Measurements from ENCODE around the gene ALOX15.

The ALOX15 gene

DNA sequence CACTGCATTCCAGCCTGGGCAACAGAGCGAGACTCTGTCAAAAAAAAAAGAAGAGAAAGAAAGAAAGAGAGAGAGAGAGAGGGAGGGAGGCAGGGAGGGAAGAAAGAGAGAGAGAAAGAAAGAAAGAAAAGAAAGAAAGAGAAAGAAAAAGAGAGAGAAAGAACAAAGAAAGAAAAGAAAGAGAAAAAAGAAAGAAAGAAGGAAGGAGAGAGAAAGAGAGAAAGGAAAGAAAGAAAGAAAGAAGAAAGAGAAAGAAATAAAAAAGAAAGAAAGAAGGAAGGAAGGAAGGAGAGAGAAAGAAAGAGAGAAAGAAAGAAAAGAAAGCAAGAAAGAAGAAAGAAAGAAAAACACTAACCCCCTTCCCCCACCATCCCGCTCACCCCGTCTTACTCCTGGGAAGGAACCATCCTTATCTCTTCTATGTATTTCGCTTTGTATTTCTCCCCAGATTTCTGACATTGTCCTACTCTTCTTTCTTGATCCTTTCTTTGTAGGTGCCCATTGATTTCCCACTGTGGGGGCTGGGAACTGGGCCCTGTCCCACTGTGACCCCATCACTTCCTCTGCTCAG lies 20.9 kb downstream of the ALOX15 start:
- Histone ChIP-seq H3K27me3 (peaks cover 31% of the 10 kb centered on the region), H3K36me3 (no peaks in the 10 kb centered on the region), H3K4me3 (ENCODE audit: low read depth in 1 of 2, low read length in 1 of 2) (no peak overlapping the region), H3K27ac (no peak overlapping the region), H3K4me1 (ENCODE audit: control insufficient read depth in 1 of 2, insufficient read depth in 1 of 2, low read depth in 1 of 2, low read length in 1 of 2) (no peaks in the 10 kb centered on the region), H3K9me3 (no peaks in the 10 kb centered on the region)
- TF ChIP-seq, protein P1, sequence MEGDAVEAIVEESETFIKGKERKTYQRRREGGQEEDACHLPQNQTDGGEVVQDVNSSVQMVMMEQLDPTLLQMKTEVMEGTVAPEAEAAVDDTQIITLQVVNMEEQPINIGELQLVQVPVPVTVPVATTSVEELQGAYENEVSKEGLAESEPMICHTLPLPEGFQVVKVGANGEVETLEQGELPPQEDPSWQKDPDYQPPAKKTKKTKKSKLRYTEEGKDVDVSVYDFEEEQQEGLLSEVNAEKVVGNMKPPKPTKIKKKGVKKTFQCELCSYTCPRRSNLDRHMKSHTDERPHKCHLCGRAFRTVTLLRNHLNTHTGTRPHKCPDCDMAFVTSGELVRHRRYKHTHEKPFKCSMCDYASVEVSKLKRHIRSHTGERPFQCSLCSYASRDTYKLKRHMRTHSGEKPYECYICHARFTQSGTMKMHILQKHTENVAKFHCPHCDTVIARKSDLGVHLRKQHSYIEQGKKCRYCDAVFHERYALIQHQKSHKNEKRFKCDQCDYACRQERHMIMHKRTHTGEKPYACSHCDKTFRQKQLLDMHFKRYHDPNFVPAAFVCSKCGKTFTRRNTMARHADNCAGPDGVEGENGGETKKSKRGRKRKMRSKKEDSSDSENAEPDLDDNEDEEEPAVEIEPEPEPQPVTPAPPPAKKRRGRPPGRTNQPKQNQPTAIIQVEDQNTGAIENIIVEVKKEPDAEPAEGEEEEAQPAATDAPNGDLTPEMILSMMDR (IDR thresholded peaks at IDR 0.05) = no peak

GRCh38 chr17:4617590-4618351 lies 23.7 kb downstream of the ALOX15 start:
- Histone ChIP-seq H3K27ac (no peak overlapping the region), H3K4me1 (ENCODE audit: control insufficient read depth in 1 of 2, insufficient read depth in 1 of 2, low read depth in 1 of 2, low read length in 1 of 2) (no peaks in the 10 kb centered on the region), H3K9me3 (no peaks in the 10 kb centered on the region), H3K4me3 (ENCODE audit: low read depth in 1 of 2, low read length in 1 of 2) (no peak overlapping the region), H3K36me3 (no peaks in the 10 kb centered on the region), H3K27me3 (peaks cover 17% of the 10 kb centered on the region)
- TF ChIP-seq, protein P1 (IDR thresholded peaks at IDR 0.05) = no peak

DNA sequence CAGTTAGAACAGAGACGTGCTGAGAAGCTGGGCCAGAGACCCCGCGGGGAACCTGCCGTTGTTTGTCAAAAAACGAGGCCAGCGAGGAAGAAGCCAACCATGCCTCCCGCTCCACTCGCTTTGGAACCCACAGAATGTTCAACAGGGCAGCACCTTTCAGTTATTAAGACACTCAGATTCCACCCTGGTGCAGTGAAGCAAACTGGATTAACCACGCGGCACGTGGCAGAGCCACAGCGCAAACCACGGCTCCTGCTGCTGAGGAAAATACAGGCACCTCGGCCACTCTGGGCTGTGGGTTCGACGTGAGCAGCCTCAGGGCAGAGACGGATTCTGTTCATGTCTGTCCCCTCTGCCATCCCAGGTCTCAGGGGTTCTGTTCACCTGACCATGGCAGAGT lies 24.4 kb downstream of the ALOX15 start:
- H3K36me3 ChIP-seq = no peaks in the 10 kb centered on the region
- peaks cover 17% of the 10 kb centered on the region for H3K27me3 ChIP-seq
- H3K4me1 ChIP-seq (ENCODE audit: control insufficient read depth in 1 of 2, insufficient read depth in 1 of 2, low read depth in 1 of 2, low read length in 1 of 2) = no peaks in the 10 kb centered on the region
- H3K4me3 ChIP-seq (ENCODE audit: low read depth in 1 of 2, low read length in 1 of 2) = no peak overlapping the region
- TF ChIP-seq, protein P1 (IDR thresholded peaks at IDR 0.05) = no peak
- no peaks in the 10 kb centered on the region for H3K9me3 ChIP-seq
- no peak overlapping the region for H3K27ac ChIP-seq

DNA sequence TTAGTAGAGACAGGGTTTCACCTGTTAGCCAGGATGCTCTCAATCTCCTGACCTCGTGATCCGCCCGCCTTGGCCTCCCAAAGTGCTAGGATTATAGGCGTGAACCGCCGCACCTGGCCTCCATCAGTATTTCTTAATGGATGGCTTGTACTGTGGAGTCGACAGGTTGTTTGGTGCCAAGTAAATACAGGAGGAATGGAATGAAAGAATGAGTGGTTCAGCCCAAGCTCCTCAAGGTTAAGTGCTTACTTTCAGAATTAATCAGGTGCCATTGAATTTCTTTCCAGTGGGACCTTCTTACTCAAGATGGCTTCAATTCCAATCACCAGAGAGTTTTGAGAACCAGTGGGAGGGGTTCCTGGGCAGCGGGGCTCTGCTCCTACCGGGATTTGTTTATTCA lies 25.0 kb downstream of the ALOX15 start:
- peaks cover 17% of the 10 kb centered on the region for H3K27me3 ChIP-seq
- H3K36me3 ChIP-seq = no peaks in the 10 kb centered on the region
- no peak overlapping the region for H3K4me3 ChIP-seq (ENCODE audit: low read depth in 1 of 2, low read length in 1 of 2)
- H3K4me1 ChIP-seq (ENCODE audit: control insufficient read depth in 1 of 2, insufficient read depth in 1 of 2, low read depth in 1 of 2, low read length in 1 of 2) = no peaks in the 10 kb centered on the region
- TF ChIP-seq, protein P1 (IDR thresholded peaks at IDR 0.05) = no peak
- no peaks in the 10 kb centered on the region for H3K9me3 ChIP-seq
- H3K27ac ChIP-seq = no peak overlapping the region

DNA sequence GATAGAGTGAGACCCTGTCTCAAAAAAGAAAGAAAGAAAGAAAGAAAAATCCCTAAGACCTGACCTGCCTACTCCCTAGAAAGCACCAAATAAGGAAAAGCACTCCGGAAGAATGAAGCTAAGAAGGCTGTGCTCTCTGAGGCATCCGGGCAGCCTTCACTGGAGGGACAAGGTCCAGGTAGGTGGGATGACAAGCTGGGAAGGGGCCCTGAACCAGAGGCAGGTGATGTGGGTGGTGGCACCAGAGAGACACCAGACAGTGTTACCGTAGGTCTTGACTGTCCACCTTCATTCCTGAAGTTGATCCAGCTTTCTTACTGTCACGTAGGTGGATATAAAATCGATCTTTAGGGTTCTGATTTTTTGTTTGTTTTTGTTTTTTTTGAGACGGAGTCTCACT lies 30.8 kb downstream of the ALOX15 start:
- TF ChIP-seq, protein P1 (IDR thresholded peaks at IDR 0.05) = no peak
- Histone ChIP-seq H3K36me3 (no peaks in the 10 kb centered on the region), H3K27me3 (peaks cover 39% of the 10 kb centered on the region), H3K4me1 (ENCODE audit: control insufficient read depth in 1 of 2, insufficient read depth in 1 of 2, low read depth in 1 of 2, low read length in 1 of 2) (no peaks in the 10 kb centered on the region), H3K27ac (no peak overlapping the region), H3K9me3 (no peaks in the 10 kb centered on the region), H3K4me3 (ENCODE audit: low read depth in 1 of 2, low read length in 1 of 2) (no peak overlapping the region)

Data from neutrophil (primary cell).